Stimulated activated CD8-positive, alpha-beta memory T cell treated with anti-CD3 and anti-CD28 coated beads, Interleukin-2, amount 100 ng/mL, for 1 hour (primary cell): Measurements from ENCODE around the gene FAM180B.

Experiments
- DNase-seq, 2 donors: peaks; one replicate each; pipeline ENCODE4 v3.0.0-alpha.2; 2020; ENCODE audit warnings: low read depth in 2 of 2

The FAM180B gene

DNA sequence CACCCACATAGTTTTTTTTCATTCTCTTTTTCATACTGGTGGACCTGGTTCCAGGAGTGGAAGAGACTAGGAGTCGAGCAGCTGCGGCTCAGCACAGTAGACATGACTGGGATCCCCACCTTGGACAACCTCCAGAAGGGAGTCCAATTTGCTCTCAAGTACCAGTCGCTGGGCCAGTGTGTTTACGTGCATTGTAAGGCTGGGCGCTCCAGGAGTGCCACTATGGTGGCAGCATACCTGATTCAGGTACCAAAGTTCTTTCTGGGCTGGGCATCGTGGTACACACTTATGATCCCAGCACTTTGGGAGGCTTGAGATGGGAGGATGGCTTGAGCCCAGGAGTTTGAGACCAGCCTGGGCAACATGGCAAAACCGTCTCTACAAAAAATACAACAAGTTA lies 16.8 kb upstream of the FAM180B start:
- DNase-seq: no peak

GRCh38 chr11:47570651-47571356 lies 15.7 kb upstream of the FAM180B start:
- no peak for DNase-seq

GRCh38 chr11:47571357-47571729 lies 15.1 kb upstream of the FAM180B start:
- DNase-seq: no peak

DNA sequence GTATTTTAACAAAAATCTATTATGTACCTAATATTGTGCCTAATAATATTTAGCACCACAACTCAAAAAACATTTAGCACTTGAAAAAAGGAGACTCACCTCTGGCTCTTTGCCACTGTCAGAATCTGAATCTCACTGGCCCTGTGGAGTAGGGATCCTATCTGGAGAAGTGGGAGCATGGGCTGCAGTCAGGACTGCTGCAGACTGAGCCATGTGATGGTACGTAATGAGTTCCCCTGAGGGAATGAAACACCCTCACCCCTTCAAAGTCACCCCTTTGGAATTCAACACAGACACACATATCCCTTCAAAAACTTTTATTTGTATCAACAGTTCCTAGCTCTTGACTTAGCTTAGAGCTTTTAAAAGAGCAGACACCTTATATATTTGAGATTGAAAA lies 14.6 kb upstream of the FAM180B start:
- no peak for DNase-seq

DNA sequence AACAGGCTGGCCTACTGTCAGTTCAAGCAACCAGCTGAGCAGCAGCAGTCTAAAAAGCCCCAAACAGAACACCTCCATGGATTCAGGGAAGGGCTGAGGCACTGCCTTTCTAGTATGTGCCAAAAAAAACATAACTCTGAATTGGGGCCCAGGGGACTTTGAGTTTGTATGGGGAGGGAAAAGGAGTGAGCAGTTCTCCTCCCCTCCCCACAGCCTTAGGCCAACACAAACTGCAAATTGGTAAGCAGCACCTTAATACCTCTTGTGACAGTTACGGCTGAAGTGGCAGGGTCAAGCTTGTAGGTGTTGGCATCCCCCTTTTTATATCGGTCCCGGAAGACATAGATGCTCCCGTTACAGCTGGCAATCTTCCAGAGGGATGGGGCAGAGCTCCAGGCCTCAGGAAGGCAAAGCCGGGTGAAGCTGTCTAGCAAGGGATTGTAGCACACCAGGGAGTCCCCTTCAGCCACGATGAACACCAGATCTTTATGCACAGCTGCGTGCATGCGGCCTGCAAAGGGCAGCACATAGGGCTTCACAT lies 13.7 kb upstream of the FAM180B start:
- DNase-seq: no peak

DNA sequence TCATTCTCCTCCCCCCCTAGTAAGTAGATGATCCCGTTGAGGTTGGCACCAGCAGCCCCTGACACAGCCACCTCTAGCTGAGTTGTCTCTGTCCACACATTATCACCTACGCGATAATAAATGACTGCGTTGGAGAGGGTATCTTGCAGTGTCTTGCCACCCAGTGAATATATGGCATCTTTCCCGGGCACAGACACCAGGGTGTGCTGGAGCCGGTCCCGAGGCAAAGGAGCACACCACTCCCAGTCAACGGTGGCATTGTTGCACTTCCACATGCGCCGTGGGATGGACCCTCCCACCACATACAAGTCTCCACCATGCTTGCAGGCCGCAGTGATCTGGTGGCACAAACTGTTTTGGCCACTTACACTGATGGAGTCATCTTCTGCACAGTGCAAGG lies 13.2 kb upstream of the FAM180B start:
- no peak for DNase-seq

- DNase-seq: no peak
These were observed 8.9 kb upstream of the FAM180B start for GRCh38 chr11:47577460-47578041.

- DNase-seq: peak; percentile 74 to 75
These were observed 7.7 kb upstream of the FAM180B start, which contains the start of the genes KBTBD4 and NDUFS3 for GRCh38 chr11:47578524-47579494. TSS of gene KBTBD4 (minus strand) at chr11:47578970. CDS start at chr11:47578951, 19 bp downstream. TSS of gene NDUFS3 (plus strand) at chr11:47579074. CDS start at chr11:47579092, 18 bp downstream.

DNA sequence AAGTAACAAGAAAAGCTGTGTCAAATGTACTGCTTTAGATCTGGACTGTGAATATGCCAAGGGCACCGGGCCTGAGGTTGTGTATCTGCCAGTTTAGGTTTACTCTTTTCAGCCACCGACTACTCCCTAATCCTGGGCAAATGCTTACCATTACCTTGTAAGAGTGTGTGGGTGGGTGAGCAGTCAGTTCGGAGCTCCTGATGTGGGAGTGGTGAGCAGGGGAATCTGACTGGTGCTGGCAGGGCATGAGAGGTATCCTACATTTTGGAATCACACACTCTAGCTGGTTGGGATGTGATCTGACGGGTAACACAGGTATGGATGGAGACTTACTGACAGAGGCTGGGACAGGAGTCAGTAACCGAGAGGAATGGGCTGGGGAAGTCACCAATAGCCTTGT lies 2.6 kb upstream of the FAM180B start:
- no peak for DNase-seq

DNA sequence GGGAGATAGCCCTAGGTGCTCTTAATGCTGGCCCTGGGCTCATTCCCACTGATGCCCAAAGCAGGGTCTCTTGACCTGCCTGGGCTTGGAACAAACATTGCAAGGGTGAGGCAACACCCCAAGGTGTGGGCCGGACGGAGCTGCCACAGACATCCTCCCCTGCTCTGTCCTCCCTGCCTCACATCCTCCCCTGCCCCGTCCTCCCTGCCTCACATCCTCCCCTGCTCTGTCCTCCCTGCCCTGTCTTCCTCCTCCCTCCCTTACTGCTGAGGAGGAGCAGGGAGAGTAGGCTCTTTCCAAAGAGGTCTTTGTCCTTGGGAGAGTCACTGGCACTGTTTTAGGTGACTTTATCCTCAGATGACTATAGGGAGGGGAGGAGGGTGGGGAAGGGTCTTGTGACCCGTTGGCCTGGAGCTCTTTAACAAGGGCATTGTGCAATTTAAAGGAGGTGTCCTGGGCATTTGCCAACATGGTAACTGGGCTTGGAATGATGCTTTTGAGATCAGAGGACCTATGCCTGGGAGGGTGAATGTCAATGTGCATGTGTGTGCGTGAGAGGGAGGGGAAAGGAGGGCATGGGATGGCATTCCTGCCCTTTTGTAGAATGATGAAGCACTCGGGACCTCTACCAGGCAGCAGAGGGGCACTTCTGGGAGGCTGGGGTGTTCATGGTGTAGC lies 700 bp downstream of the FAM180B start:
- DNase-seq: no peak

DNA sequence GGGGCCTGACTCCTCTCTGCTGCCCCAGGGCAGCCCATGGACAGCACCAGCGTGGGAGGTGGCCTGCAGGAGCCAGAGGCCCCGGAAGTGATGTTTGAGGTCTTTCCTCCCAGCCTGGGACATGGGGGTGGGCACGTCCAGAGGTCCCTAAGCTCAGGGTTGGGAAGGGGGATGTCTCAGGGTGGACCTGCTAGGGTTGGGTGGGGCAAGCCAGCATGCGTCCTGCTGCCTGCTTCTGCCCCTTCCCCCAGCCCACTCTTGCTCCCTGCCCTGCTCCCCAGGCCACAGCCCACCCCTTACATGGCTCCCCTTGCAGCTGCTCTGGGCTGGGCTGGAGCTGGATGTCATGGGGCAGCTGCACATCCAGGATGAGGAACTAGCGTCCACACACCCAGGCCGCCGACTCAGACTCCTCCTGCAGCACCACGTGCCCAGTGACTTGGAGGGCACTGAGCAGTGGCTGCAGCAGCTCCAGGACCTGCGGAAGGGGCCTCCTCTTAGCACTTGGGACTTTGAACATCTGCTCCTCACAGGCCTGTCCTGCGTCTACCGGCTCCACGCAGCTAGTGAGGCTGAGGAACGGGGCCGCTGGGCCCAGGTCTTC lies 1.3 kb downstream of the FAM180B start:
- DNase-seq: no peak

DNA sequence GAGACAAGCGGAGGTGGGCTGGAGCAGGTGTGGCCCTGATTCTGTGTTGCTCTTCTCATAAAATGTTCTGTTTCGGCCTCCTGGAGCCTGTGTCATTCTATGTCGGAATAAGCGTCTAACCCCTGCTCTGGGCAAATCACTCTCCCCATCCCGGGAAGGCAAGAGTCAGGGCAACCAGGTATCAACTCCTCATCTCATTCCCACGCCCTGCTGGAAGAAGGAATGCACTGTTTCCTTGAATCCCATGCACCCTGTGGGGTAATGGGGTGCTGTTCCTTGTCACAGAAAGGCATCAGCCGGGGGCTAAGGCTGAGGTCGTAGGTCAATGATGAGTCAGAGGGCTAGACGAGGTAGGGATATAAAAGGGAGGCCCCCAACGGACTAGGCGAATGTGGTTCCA lies 2.6 kb downstream of the FAM180B start:
- DNase-seq: no peak

DNA sequence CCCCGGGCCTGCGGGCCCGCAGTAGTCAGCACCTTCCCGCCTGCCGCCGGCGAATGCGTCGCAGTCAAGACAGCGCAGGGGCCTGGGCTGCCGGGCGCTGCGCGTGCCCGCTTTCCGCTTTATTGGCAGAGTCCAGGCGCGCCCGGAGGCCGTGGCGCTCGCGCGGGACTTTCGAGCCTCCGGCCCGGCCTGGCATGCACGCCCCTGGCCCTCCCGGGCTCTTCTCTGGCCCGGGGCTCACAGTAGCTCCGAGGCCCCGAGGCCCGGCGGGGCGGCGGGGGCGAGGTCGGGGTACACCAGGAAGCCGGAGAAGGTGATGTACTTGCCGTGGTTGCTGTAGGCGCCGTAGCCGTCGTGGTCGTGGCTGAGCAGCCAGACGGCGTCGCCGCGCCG lies 3.1 kb downstream of the FAM180B start:
- no peak for DNase-seq

DNA sequence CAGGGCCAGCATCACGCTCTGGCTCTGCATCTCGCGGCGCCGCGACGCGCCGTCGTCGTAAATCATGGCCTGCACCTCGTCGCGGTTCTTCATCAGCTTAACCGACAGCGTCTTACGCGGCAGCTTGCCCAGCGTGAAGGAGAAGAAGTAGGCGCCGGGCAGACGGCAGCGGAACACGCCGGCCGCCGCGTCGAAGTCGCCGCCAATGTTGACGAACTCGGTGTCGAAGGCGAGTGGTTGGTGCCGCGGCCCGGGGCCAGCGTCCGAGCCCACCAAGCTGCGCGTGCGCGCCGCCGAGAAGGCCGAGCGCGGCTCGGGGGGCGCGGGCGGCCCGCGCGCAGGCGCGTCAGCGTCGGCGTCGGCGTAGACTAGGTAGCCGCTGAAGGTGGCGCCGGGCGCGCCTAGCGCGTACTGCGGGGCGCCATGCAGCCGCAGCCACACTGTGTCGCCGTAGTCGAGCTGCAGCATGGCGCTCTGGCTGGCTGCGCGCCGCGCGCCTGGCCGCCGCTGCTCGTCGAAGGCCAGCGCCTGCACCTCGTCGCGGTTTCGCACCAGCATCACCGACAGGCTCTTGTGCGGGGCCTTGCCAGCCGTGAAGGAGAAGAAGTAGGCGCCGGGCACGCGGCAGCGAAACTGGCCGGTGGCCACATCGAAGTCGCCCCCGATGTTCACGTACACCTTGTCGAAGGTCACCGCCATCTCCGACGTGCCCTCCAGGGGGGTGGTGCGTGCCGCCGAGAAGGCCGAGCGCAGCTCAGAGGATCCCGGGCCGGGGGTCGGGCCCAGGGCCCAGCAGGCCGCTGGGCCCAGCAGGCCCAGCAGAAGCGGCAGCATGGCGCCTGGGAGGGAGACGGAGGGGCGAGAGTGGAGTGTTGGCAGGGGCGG lies 3.7 kb downstream of the FAM180B start:
- DNase-seq: no peak

DNA sequence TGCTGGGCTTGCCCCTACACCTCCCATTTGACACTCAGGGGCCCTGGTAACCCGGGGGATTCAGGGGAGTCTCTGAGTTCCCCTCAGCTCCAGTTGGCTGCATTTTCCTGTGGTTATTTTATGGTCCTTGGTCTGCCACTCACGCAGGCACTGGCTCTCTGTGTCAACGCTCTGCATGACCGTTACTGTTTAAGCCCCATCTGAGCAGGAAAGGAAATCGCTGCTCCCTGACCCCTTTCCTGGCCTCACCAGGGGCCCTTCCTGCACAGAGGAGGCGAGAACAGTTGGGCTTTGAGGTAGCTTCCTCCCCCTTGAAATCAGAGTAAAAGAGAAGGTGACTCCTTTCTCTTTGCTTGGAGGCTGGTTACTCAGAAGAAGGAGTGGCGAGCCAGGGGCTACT lies 5.3 kb downstream of the FAM180B start:
- no peak for DNase-seq

DNA sequence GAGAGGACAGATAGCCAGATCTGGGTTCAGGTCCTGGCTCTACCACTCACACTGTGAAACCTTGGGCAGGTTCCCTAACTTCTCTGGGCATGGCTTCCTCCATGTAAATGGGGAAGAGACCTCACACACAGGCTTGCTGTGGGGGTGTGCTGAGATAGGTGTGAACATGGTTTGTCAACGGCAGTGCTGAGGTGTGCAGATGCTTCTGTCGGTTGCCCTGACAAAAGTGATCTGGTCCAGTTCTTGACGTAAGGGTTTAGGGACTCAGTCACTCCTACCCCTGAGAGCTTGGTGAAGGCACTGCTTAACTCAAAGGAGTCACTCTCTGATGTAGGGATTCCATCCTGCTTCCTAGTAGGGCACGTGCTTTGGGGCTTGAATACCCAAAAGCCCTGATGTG lies 5.8 kb downstream of the FAM180B start:
- no peak for DNase-seq

DNA sequence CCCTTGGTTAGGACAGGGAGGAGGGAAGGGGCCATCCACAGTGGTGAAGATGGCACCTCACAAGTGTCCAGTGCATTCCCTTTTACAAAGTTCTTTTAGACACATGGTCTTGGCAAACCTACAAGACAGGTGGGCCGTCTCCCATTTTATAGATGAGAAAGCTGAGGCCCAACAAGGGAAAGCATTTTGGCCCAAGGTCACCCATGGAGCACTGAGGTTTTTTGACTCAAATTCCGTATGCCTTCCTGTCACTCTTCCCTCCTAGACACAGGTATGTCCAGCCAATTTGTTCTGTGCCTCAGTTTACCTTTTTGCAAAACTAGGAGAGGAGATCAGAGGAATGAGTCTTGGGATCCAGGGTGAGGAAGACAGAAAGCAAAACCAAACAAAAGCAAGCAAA lies 6.5 kb downstream of the FAM180B start:
- DNase-seq: no peak

DNA sequence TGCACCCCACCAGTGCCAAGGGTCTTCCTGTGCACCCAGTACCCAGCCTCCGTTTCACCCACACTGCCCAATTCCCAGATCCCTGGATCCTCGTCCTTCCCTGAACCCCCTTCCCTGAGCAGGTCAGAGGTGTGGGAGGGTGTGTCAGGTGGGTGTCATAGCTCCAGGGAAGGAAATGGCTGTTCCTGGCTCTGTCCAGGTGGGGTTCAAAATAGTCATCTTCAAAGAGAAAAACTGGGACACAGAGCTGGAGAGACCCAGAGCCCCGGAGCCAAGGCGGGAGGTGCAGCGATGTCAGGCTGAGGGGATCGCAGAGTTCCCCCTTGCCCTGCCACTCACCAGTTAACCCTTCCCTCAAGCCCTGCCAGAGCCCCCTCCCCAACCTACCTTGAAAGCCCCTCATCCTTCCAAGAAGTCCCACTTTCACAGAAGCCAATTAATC lies 7.0 kb downstream of the FAM180B start:
- no peak for DNase-seq

DNA sequence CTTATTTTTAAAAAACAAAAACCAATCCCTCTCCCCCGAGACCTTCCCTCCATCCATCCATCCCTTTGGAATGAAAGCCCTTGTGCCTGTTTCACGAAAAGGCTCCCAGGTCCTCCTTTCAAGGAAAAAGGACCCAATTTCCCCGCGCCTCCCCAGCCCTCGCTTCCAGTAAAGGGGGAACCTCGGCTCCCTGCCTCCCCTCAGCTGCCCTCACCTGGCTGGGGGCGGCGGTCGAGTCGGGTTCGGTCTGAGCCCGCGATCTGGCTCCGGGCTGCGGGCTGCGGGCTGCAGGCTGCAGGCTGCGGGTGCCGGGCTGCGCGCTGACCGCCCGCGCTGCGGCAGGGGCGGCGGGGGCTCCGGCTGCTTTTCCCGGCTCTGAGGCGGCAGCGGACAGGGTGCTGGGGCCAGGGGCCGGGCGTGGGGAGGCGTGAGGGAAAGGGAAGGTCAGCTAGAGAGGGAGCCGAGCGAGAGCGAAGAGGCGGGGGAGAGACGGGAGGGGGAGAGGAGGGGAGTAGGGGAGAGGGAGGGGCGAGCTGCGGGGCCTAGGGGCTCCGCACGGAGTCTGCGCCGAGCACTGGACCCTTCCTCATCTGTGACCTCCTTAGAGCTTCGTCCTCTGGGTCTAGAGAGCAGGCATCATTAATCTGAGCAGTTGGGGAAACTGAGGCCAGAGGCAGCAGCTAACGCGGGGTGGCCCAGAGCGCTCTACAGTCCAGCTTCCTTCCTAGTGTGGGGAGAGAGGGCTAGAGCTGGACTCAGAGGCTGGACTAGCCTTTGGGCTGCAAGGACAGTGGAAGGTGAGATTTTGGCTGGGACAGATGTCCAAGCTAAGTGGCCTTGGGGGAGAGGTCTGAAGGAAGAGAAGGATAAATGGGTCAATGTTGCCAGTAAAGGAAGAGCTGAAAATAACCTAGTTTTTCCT lies 7.7 kb downstream of the FAM180B start, which contains the start of gene C1QTNF4:
TSS of gene C1QTNF4 (minus strand) at position 478 of the 922 bp plus-strand sequence. CDS start 3,601 bp downstream, outside the sequence.
- DNase-seq: no peak
